DMS 273 treated with DMSO at 0.1 percent for 48 hours (cell line): Measurements from ENCODE around the gene INPP1.
"Not testable (repeated sequence)": the region's sequence is repeated elsewhere in the genome, so short reads cannot be mapped to it uniquely, and the experiment has no call there.

Source experiments
- DNase-seq: peaks from one replicate; lab custom pipeline; 2025; lab: John Stamatoyannopoulos, UW

The INPP1 gene, protein sequence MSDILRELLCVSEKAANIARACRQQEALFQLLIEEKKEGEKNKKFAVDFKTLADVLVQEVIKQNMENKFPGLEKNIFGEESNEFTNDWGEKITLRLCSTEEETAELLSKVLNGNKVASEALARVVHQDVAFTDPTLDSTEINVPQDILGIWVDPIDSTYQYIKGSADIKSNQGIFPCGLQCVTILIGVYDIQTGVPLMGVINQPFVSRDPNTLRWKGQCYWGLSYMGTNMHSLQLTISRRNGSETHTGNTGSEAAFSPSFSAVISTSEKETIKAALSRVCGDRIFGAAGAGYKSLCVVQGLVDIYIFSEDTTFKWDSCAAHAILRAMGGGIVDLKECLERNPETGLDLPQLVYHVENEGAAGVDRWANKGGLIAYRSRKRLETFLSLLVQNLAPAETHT

DNA sequence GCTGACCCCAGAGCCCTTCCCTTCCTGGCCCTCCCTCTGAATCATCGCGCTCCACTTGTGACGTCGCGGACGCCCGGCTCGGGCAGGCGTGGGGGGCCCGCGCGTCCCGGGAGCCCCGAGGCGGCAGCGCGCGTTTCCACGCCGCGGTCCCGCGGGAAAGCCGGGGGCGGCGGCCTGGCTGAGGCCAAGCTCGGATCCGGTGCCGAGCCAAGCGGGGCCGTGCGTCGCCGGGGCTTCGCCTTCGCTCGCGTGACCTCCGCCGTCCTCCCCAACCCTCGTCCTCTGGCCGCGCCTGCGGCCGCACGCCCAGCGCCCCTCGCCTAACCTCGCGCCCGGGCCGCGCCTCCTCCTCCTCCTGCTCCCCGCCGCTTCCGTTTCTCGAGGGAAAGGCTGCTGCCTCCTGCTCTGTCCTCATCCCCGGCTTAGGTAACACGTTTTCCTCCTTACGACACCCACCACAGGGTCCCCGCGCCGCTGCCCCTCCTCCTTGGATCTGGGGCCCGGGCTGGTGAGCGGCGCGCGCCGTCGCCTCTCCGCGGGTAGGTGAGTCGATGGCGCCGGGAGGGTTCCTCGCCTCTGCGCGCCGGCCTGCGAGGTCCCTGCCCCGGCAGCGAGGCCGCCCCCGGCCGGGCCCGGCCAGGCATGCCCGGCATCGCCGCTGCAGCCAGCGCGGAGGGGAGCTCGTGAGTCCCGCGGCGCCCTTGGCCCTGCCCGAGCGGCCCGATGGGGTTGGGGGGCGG lies at the start of gene INPP1:
TSS of gene INPP1 (plus strand) at position 54 of the 740 bp plus-strand sequence. CDS start 16,514 bp downstream, outside the sequence.
- DNase-seq: no peak

DNA sequence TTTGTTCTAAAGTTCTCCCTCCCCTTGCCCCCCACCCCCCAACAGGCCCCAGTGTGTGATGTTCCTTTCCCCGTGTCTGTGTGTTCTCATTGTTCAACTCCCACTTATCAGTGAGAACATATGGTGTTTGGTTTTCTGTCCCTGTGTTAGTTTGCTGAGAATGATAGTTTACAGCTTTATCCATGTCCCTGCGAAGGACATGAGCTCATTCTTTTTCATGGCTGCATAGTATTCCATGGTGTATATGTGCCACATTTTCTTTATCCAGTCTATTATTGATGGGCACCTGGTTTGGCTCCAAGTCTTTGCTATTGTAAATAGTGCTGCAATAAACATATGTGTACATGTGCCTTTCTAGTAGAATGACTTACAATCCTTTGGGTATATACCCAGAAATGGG lies 45.5 kb upstream of the INPP1 start:
- not testable (repeated sequence) for DNase-seq

DNA sequence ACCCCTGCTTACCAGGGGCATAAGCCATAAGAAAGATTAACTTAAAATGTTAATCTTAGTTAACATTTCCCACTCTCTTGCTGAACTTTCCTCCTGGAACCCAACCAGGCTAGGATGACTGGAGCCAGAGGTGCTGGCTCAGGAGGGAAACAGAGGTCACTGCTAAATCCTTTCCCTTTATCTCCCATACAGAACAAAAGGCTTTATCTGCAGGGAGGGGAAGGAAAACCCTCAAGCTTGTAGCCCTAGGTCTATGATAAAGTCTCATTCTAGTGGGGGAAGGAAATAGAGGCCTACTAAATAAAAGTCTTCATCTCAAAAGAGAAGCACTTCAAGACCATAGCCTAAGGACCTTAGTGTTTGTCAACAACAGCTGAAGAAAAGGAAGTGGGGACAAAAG lies 42.4 kb upstream of the INPP1 start:
- no peak for DNase-seq

DNA sequence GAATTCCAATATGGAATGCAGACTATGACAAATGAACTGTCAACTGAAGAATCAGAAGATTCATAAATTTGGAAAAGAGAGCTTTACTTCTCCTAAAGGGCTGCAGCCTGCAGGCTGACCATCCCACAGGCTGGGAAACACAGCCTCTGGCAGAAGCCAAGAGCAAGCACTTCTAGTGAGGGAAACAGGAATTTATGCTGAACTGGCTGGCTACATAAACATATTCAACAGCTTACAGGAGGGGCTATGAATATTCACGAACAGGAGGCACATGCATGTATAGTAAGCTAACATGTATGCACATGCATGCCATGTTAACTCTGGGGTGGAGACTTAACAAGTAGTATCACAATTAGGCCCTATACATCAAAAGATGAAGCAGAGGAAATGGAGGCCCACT lies 41.3 kb upstream of the INPP1 start:
- no peak for DNase-seq

DNA sequence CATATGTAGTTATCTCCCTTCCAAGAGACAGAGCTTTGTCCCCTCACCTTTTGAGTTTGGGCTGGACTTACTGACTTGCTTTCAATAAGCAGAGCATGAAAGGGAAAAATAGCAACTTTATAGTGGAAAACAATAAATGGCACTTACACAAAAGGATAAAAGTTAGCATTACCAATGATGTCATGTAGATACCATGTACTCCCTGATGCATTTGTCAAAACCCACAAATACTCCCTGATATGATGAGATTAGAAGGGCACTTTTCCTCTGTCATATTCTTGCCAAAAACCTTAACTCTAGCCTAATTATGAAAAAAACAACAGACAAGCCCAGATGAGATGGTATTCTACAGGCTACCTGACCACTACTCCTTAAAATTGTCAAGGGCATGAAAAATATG lies 39.7 kb upstream of the INPP1 start:
- no peak for DNase-seq

DNA sequence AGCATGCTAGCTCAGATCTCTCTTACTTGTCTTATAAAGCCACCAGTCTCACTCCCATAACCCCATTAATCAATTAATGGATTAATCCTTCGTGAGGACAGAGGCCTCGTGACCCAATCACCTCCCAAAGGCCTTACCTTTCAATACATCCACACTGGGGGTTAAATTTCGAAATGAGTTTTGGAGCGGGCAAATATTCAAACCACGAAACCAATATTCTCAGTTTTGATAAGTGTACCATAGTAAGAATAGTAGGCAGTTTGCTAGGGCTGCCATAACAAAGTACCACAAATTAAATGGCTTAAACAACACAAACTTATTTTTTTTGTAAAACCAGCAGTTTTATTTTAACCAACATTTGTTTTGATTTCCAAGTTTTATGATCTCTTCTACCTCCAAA lies 39.0 kb upstream of the INPP1 start:
- DNase-seq: no peak

DNA sequence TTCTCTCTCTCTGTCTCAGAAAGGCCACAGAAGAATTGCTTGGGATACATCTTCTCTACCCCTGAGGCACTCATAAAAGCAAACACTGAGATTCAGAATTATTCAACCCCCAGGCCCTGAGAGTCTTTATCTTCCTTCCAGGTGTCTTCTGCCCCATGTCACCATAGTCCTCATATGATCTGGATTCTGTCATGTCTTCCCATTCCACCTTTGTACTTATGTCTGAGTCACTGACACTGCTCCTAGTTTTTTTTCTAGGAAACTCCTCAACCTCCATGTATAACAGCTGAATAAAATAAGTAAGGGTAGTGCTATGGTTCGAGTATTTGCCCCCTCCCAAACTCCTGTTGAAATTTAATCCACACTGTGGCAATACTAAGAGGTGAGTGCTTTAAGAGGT lies 35.4 kb upstream of the INPP1 start:
- DNase-seq: no peak

DNA sequence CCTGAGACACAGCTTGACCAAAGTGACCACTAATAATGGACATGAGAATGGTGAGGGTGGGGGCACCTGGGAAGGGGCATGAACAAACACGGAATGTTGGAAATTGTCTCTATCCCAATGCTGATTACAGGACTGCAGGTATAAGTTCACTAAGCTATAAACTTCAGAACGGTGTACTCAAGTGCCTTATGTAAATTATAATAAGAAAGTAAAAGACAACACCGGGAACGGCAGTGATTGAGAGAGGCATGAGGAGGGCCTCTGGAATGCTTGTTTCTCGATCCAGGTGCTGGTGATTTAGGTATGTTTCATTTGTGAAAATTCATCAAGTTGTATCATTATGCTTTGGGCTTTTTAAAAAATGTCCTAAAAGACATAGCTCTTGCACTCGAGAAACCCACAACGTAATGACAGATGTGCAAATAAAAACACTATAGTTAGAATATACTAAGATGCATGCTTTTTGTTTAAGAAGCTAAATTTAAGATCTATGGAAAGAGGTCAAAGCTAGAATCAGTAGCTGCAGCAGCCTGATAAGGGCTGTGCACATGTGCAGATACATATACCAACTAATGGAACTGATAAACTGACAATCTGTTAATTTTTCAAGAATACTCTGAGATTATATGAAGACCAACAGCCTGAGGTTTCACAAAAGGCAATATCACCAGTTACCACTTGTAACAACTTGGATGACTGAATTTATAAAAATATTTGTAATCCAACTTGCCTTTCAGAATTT lies 31.3 kb upstream of the INPP1 start:
- no peak for DNase-seq

DNA sequence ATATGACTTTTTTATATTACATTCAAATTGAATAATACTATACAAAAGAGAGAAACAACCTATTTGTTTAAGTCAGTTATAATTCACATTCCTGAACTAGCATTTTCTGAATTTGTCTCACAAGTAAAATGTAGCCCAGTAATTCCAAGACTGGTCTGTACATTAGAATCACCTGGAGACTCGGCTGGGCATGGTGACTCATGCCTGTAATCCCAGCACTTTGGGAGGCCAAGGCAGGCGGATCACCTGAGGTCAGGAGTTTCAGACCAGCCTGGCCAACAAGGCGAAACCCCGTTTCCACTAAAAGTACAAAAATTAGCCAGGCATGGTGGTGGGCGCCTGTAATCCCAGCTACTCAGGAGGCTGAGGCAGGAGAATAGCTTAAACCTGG lies 30.8 kb upstream of the INPP1 start:
- not testable (repeated sequence) for DNase-seq

DNA sequence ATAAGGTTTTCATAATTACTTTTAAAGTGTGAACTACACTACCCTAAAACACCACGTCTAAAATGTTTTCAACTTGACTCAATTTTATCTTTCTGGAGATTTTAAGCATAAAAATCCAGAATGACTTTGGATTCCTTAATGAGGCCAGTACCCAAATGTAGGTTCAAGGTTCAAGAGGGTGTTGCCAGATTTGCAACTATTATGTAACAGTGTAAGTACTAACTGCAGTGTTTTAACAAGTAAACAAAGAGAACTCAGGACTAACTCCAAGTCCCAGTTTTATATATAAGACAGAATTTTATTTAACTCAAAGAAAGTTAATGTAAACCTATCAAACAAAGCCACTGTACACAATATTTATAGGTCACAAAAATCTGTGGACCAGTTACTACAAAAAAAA lies 29.5 kb upstream of the INPP1 start:
- no peak for DNase-seq

DNA sequence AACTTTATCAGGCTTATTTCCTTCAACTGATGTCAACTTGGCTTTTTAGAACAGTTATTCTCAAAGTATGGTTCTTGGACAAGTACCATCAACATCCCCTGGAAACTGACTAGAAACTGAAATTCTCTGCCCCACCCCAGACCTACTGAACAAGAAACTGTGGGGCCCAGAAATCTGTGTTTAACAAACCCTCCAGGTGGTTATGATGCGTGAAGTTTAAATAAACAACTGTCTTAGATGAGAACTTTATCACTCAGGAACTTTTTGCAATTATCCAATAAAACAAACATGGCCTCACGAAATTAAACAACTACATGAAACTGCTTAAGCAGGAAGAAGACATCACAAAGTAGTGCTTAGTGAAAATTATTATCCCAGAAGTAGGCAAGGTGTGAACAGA lies 28.1 kb upstream of the INPP1 start:
- DNase-seq: no peak

DNA sequence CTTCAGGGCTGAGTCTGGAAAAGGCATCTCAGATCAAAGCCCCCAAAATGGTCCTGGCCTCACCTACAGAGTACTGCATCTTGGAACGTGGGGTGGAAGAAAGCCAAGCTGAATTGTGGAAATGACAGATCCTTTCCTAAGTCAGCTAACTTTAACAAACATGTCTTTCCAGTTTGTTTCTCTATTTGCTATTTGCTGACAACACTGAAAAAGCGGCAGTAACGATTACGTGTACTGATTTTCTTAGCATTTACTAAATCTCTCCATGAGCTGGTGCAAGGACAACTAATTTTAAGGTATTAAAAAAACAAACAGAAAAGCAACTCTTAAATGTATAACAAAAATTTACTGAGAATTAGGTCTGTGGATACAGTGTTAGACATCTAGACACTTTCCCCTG lies 24.9 kb upstream of the INPP1 start:
- DNase-seq: no peak

DNA sequence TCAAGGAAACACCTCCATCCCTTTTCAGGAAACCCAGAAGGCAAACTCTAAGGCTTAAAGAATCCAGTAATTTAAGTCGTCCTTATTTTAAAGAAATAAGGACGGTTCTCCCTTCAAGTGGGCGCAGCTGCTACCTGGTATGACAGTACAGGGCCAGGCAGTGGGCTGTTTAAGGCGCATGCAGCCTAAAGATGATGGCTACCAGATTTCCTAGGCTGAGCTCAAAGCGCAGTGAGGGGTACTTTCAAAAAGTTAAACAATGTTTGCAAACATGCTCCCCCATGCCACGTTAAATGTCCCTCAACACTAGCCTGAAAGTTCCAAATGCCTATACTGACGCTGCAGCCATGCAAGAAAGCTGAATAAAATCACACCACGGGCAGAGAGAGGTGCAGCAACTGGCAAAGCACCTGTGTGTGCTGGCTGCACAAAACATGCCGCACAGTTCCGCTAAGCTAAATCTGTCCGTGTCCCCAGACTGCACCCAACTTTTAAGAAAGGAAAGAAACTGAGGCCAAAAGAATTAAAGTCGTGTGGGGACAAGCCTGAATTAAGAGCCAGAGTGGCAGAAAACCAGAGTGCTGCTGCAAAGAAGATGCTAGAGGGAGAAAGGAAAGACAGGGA lies 24.3 kb upstream of the INPP1 start:
- no peak for DNase-seq

DNA sequence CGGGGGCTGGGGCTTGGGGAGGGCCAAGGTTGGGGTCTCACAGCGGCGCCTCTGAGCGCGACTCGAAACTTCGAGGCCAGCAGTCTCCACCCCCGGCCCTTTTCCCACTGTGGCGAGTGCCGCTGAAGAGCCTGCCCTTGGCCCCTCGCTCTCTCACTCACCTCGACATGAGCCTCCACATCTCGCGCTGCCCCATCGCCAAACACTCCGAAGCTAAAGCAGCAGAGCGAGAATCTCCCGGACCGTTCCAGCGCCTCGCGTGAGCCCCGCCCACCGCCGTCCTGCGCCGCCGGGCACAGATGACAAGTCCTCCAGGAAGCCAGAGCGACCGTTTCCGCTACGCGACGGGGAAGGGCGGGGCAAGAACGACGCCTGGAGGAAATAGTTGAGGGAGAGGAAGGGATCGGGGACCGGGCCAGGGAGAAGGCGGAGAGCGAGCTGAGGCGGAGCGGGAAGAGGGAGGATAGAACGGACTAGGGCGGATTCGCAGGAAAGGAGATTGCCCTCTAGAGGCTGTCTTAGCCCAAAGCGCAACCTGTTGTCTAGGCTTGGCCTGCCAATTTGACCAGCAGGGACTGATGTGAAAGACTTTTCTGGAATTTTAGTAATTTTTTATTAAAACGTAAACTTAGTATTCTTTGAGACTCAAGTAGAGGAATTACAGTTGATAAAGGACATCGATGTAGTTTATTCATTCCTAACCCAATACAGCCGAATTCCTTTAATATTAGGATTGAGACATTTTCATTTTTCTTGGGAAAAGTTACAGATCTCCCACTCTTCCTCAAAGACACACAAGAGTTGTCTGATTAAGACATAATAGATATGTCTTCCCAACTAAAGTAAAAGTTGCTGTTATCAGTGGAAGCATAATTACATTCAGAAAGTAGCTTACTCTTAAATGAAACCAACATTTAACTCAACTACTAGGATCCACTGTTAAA lies 23.6 kb upstream of the INPP1 start, which contains the start of gene HIBCH:
TSS of gene HIBCH (minus strand) at position 272 of the 944 bp plus-strand sequence. CDS start at position 196, 76 bp downstream.
- peak; percentile 96 for DNase-seq

DNA sequence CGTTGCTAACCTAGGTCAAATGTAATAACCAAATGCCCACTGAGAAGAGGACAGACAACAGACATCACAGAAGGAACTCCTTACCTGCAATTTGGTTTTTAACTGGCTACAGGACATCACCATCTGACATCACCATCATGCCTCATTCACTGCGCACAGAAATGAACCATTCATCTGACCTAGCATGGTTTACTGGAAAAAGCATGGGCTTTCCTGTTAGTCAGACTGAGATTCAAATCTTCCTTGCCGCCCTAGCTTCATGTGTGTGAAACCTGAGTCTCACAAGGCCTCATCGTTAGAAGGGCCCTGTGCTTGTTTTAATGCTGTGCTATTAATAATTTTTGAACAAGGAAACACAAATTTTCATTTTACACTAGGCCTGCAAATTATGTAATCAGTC lies 22.7 kb upstream of the INPP1 start:
- DNase-seq: no peak

DNA sequence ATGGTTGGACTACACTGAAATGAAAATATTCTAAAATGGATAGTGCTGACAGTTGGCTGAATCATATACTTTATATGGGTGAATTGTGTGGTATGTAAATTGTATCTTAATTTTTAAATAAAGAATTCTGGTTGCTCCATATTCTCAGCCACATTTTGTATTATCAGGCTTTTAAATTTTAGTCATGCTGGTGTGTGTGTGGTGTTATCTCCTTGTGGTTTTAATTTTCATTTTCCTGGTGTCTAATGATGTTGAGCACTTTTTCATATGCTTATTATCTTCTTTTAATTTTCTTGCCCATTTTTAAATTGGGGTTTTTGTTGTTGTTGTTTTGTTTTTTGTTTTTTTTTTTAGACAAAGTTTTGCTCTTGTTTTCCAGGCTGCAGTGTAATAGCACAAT lies 20.0 kb upstream of the INPP1 start:
- no peak for DNase-seq

DNA sequence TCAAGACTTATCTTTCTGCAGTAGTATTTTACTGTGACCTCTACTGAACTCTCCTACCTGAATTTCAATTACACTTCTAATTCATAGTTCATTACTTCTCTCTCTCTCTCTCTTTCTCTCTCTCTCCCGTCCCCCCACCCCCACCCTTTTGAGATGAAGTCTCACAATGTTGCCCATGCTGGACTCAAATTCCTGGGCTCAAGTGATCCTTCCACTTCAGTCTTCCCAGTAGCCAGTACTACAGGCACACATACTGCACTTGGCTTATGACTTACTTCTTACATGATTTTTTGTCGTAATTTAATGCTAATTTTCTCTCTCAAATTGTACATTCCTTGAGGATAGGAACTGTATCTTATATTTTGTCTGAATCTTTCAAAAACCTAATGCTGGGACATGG lies 17.8 kb upstream of the INPP1 start:
- DNase-seq: no peak

DNA sequence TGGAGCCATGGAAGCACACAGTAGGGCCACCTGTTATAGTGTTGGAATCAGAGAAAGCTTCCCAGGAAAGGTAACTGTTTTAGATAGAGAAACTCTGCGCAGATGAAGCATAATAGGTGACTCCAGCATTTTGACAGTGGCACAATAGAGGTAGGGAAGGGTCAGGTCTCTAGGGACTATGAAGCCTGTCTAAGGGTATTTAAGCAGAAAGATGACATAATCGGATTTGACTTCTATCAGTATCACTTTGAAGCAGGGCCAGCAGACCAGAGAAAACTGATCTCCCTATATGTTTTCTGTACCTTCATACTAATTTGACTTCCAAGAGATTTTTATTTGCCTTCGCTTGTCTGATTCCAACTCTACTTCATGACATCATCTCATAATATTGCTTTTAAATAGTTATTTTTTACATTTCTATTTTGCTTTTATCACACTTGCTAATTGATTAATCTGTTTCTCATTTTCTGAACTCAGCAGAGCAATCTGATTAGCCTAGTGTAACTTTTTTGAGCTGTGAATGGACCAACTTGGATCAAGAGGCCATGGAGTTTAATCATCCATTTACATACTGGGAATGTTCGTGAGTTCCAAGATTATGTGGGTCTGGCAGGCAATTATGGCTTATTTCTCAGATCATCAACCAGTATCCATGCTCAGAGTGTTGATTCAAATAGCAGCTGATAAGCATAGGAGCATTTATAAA lies 15.4 kb upstream of the INPP1 start:
- DNase-seq: no peak

DNA sequence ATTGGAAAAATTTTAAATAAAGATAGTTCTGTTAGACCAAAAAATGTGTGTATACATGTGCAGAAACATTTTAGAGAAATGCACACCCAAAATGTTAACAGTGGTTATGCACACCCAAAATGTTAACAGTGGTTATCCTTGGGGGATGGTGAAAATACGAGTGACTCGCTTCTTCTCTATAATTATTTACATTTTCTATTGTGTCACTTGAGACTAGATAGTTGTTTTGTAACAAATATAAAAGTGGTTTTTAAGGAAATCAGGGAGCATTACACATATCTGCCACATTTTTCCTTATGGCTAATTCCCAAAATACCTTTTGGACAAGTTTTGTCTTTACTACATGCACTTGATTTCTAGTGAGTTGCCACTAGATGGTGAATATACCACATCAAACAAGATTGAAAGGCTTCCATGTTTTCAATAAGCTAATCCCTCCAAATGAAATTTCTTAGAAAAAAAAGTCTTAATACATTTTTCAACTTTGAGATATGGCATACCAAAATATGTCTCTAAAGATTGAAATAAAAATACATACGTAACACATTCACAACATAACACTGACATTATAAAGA lies 14.7 kb upstream of the INPP1 start:
- DNase-seq: no peak

DNA sequence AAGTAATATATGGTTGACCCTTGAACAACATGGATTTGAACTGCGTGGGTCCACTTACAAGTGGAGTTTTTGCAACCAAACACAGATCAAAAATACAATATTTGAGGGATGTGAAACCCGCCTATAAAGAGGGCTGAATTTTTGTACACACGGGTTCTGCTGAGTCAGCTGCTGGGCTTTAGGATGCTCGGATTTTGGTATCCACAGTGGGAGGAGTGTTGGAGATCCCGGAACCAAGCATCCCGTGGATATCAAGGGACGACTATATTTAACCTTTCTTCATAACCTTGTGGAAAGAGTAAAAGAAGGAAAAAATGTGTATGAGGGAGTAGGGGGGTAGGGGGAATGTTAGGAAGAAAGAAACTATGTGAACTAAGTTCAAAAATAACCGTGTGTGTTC lies 10.0 kb upstream of the INPP1 start:
- DNase-seq: no peak
